OCI-LY7 (cell line): ENCODE measurements around the gene IL36B. TPM values are rescaled to one million over a fixed set of nuclear protein-coding genes. Genes with fewer than 3 reads are reported as not detected.

ENCODE experiments used
- BruUV-seq: library from RNA; stranded (reverse); fragments of 400-500 nt; replicated peaks from 2 replicates; lab custom pipeline; 2021; lab: Mats Ljungman, UMichigan
- CTCF ChIA-PET: fragments of 300-600 bp; sonication (Branson Sonifier 250); formaldehyde crosslinking; loops from one replicate; lab custom pipeline; 2022; ENCODE audit warnings: antibody characterized with exemption; ENCODE audit not compliant: unreplicated experiment; lab: Charles Lee
- POLR2A ChIA-PET: fragments of 300-600 bp; sonication (Branson Sonifier 250); formaldehyde crosslinking; loops from one replicate; lab custom pipeline; 2022; ENCODE audit warnings: antibody characterized with exemption; lab: Charles Lee
- DNase-seq: peaks from one replicate; pipeline ENCODE4 v3.0.0-alpha.2; 2015; ENCODE audit warnings: low spot score
- H2AFZ ChIP-seq: fragments of 200-600 bp; sonication (generic), shearing (Covaris generic); 2 replicates; pipeline ENCODE4 v1.6.1; 2014; ENCODE audit warnings: mild to moderate bottlenecking, antibody characterized with exemption, low read length, moderate library complexity
- H3K27ac ChIP-seq: fragments of 200-600 bp; sonication (generic); 2 replicates; pipeline ENCODE4 v1.5.1; 2014; ENCODE audit warnings: mixed run types, low read depth, mild to moderate bottlenecking, moderate library complexity, low read length, inconsistent platforms; ENCODE audit not compliant: poor library complexity, severe bottlenecking
- H3K36me3 ChIP-seq: fragments of 200-600 bp; sonication (generic); 2 replicates; pipeline ENCODE4 v1.6.1; 2014; ENCODE audit warnings: mild to moderate bottlenecking, antibody characterized with exemption, low read length, moderate library complexity, mixed read lengths; ENCODE audit not compliant: insufficient read depth
- H3K4me1 ChIP-seq: fragments of 200-600 bp; sonication (generic); 2 replicates; pipeline ENCODE4 v1.5.1; 2014; ENCODE audit warnings: mild to moderate bottlenecking, low read length; ENCODE audit not compliant: insufficient read depth, poor library complexity, severe bottlenecking
- H3K4me2 ChIP-seq: fragments of 200-600 bp; sonication (generic); 2 replicates; pipeline ENCODE4 v1.6.1; 2014; ENCODE audit warnings: mild to moderate bottlenecking, low read length
- H3K4me3 ChIP-seq: fragments of 200-600 bp; sonication (generic); 2 replicates; pipeline ENCODE4 v1.5.1; 2014; ENCODE audit warnings: mild to moderate bottlenecking, low read depth, low read length; ENCODE audit not compliant: poor library complexity, severe bottlenecking
- H3K79me2 ChIP-seq: fragments of 200-600 bp; sonication (generic); 2 replicates; pipeline ENCODE4 v1.6.1; 2016; ENCODE audit warnings: low read depth, mild to moderate bottlenecking, low read length, moderate library complexity, mixed read lengths; ENCODE audit not compliant: insufficient read depth
- H3K9me2 ChIP-seq: fragments of 200-600 bp; sonication (generic); 2 replicates; pipeline ENCODE4 v1.6.1; 2016; ENCODE audit warnings: mild to moderate bottlenecking, low read length, mixed read lengths; ENCODE audit not compliant: insufficient read depth
- H3K9me3 ChIP-seq: fragments of 200-600 bp; sonication (generic); 2 replicates; pipeline ENCODE4 v1.6.1; 2014; ENCODE audit warnings: mild to moderate bottlenecking, mixed run types, low read length, mixed read lengths
- H4K20me1 ChIP-seq: fragments of 200-600 bp; sonication (generic); 2 replicates; pipeline ENCODE4 v1.6.1; 2014; ENCODE audit warnings: mild to moderate bottlenecking, antibody characterized with exemption, low read length, moderate library complexity, mixed read lengths; ENCODE audit not compliant: insufficient read depth
- EZH2phosphoT487 ChIP-seq: fragments of 200-600 bp; sonication (generic); IDR thresholded peaks from 2 replicates; pipeline ENCODE4 v1.6.1; 2018; ENCODE audit warnings: low read depth, borderline replicate concordance, mild to moderate bottlenecking, mixed run types, antibody characterized with exemption, low read length, moderate library complexity, mixed read lengths
- intact Hi-C: fragments of 100-400 bp; cut with micrococcal nuclease; formaldehyde crosslinking; loops from one replicate; pipeline ENCODE4 v1.10.0; 2022; ENCODE audit not compliant: unreplicated experiment
- total RNA-seq, 2 experiments: library from RNA; depleted of rRNA in 1 of 2; stranded (reverse); fragments of >200 nt in 1 of 2; shearing (Covaris generic) in 1 of 2; gene quantifications; 2 replicates each; pipeline ENCODE4 v1.2.3, GENCODE V29; 2014 to 2022
- TF ChIP-seq, protein P1 (sequence below): fragments of 200-600 bp; sonication (generic); conservative IDR thresholded peaks from 2 replicates; pipeline ENCODE4 v1.5.1; 2014; ENCODE audit warnings: mild to moderate bottlenecking, antibody characterized with exemption, low read length, moderate library complexity, mixed read lengths

Gene IL36B
- total RNA-seq, 2 experiments from 2014 or later, result not detected

DNA sequence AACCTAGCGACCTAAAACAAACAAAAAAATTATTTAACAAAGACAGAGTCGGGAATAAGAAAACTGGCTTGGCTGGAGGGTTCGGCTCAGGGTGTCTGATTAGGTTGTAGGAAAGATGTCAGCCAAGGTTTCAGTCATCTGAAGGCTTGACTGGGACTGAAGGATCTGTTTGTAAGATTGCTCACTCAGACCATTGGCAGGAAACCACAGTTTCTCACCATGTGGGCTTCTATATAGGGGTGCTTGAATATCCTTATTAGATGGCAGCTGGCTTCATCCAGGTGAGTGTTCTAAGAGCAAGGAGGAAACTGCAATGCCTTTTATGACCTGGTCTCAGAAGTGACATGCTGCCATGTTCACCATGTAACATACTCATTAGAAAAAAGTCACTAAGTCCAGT, 999 bp upstream of the IL36B start:
- H3K4me2 ChIP-seq, result no peak overlapping the region
- H3K9me3 ChIP-seq, result no peaks in the 10 kb centered on the region
- ChIA-PET POLR2A (no interaction called here), CTCF (no interaction called here)
- no peaks in the 10 kb centered on the region for H3K4me1 ChIP-seq
- no peak for DNase-seq
- H2AFZ ChIP-seq, result no peak overlapping the region
- no TSS peak for BruUV-seq
- H3K79me2 ChIP-seq, result no peaks in the 10 kb centered on the region
- intact Hi-C loops, result no loop called here
- H3K36me3 ChIP-seq, result no peaks in the 10 kb centered on the region
- H3K9me2 ChIP-seq, result no peaks in the 10 kb centered on the region
- TF ChIP-seq, protein P1, sequence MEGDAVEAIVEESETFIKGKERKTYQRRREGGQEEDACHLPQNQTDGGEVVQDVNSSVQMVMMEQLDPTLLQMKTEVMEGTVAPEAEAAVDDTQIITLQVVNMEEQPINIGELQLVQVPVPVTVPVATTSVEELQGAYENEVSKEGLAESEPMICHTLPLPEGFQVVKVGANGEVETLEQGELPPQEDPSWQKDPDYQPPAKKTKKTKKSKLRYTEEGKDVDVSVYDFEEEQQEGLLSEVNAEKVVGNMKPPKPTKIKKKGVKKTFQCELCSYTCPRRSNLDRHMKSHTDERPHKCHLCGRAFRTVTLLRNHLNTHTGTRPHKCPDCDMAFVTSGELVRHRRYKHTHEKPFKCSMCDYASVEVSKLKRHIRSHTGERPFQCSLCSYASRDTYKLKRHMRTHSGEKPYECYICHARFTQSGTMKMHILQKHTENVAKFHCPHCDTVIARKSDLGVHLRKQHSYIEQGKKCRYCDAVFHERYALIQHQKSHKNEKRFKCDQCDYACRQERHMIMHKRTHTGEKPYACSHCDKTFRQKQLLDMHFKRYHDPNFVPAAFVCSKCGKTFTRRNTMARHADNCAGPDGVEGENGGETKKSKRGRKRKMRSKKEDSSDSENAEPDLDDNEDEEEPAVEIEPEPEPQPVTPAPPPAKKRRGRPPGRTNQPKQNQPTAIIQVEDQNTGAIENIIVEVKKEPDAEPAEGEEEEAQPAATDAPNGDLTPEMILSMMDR, result no peak
- TF ChIP-seq EZH2phosphoT487, result no peak
- no peaks in the 10 kb centered on the region for H4K20me1 ChIP-seq
- H3K4me3 ChIP-seq, result no peak overlapping the region
- no peak overlapping the region for H3K27ac ChIP-seq

DNA sequence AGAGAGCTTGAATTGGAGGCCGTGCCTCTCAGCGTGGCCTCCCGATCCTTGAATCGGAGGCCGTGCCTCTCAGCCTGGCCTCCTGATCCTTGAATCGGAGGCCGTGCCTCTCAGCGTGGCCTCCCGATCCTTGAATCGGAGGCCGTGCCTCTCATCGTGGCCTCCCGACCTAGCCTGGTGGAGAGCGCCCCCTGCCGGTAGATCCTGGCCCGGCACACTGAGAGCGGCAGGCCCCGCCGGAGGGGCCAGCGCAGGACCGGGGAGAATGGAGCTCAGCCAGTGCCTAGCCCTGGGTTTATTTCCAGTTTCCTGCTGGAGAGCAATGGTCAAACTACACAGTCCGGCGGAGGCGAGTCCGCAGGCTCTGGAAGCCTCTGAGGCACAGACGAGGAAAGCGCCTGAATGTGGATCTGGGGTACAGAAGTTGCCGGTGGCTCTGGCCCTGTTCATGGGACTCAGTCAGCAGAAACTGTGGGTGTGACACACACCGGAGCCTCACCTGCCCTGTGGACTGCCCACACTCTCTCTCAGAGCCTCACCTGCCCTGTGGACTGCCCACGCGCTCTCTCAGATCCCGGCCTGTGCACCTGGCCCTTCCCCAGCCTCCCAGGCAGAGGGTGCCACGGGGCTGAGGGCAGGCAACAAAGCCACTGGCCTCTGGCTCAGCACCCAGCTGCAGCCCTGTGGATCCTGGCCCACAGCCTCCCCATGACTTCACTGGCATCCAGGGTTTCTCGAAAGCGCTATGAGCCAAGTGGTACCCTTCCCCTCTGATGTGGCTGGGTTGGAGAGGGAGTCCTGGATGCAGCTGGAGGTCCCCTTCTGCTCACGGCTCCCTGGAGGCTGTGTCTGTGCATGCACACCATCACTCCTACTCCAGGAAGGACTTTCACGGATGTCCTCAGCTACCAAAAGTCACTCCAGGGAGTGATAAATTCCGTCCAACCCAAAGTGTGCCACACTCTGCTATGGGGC, 1.5 kb downstream of the IL36B start:
- POLR2A ChIA-PET, result no interaction called here
- no peak for DNase-seq
- no peaks in the 10 kb centered on the region for H3K9me2 ChIP-seq
- H2AFZ ChIP-seq, result no peak overlapping the region
- CTCF ChIA-PET, result no interaction called here
- no peak overlapping the region for H3K27ac ChIP-seq
- H3K4me1 ChIP-seq, result no peaks in the 10 kb centered on the region
- no peak overlapping the region for H3K4me3 ChIP-seq
- no TSS peak for BruUV-seq
- no peaks in the 10 kb centered on the region for H3K36me3 ChIP-seq
- intact Hi-C loops, result no loop called here
- H3K4me2 ChIP-seq, result no peak overlapping the region
- no peaks in the 10 kb centered on the region for H3K79me2 ChIP-seq
- no peaks in the 10 kb centered on the region for H3K9me3 ChIP-seq
- no peaks in the 10 kb centered on the region for H4K20me1 ChIP-seq
- TF ChIP-seq, protein P1, result 0 out of 2 replicates have a peak, but pooled peaks have one; percentile 23
- no peak for TF ChIP-seq EZH2phosphoT487

DNA sequence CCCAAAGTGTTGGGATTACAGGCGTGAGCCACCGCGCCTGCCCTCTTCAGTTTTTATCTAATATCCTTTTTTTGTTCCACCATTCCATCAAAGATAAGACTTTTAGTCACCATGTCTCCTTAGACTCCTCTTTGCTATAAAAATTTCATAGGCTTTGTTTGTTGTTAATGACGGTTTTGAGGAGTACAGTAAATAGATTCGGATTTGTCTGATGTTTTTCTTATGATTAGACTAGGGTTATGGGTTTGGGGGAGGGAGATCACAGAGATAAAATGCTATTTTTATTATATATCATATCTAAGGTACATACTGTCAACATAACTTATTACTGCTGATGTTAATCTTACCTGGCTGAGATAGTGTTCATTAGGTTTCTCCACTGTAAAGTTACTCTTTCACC, 6.2 kb downstream of the IL36B start:
- Histone ChIP-seq H3K9me3 (no peaks in the 10 kb centered on the region), H3K4me2 (no peak overlapping the region), H3K36me3 (no peaks in the 10 kb centered on the region), H3K9me2 (no peaks in the 10 kb centered on the region), H3K4me3 (no peak overlapping the region), H3K79me2 (no peaks in the 10 kb centered on the region), H3K4me1 (no peaks in the 10 kb centered on the region), H3K27ac (no peak overlapping the region), H4K20me1 (no peaks in the 10 kb centered on the region), H2AFZ (no peak overlapping the region)
- POLR2A ChIA-PET, result no interaction called here
- no TSS peak for BruUV-seq
- DNase-seq, result no peak
- intact Hi-C loops, result no loop called here
- CTCF ChIA-PET, result no interaction called here
- TF ChIP-seq, protein P1, result no peak
- no peak for TF ChIP-seq EZH2phosphoT487
